ENCODE data around the gene CIRBP. TPM values are rescaled to one million over a fixed set of nuclear protein-coding genes. Genes with fewer than 3 reads are reported as not detected.

The CIRBP gene
- total RNA-seq, 2 donors from 2014 or later, result 282 to 301 TPM

GRCh38 chr19:1270213-1270853 lies 1.2 kb downstream of the CIRBP start:
- H3K36me3 Mint-ChIP-seq (ENCODE audit: low read depth), result peaks cover 44% of the 10 kb centered on the region
- Histone ChIP-seq H3K9ac (ENCODE audit: extremely low read depth, low read length, poor library complexity, severe bottlenecking) (peak overlapping the region; percentile 91), H3K4me3 (ENCODE audit: low read length) (peak overlapping the region; percentile 86), H3K27ac (ENCODE audit: low read depth, low read length) (peak overlapping the region; percentile 96), H3K9me3 (ENCODE audit: control insufficient read depth, low read length) (no peaks in the 10 kb centered on the region), H3K27me3 (ENCODE audit: control insufficient read depth, insufficient read depth, low read length, poor library complexity, severe bottlenecking) (peaks cover 9% of the 10 kb centered on the region), H3K36me3 (ENCODE audit: control insufficient read depth, insufficient read depth, low read length) (peaks cover 42% of the 10 kb centered on the region), H3K4me1 (ENCODE audit: control insufficient read depth, insufficient read depth, low read length) (peaks cover 23% of the 10 kb centered on the region)
- no peak for TF ChIP-seq CTCF (conservative IDR thresholded peaks at IDR 0.05)
- peak overlapping the region; percentile 82 for H3K4me3 Mint-ChIP-seq
- H3K27me3 Mint-ChIP-seq (ENCODE audit: insufficient read depth), result peaks cover 17% of the 10 kb centered on the region
- peaks cover 37% of the 10 kb centered on the region for H3K4me1 Mint-ChIP-seq
- DNase-seq, result no peak
- 36 to 66% methylated on average over 2 to 7 of the region's 8 CpGs for WGBS, 2 experiments (ENCODE audit: insufficient coverage in 1 of 2, insufficient read length in 1 of 2)
- no peaks in the 10 kb centered on the region for H3K9me3 Mint-ChIP-seq
- H3K27ac Mint-ChIP-seq, result peak overlapping the region; percentile 97

GRCh38 chr19:1270854-1271527 lies 1.9 kb downstream of the CIRBP start:
- Histone ChIP-seq H3K9ac (ENCODE audit: extremely low read depth, low read length, poor library complexity, severe bottlenecking) (no peak overlapping the region), H3K4me3 (ENCODE audit: low read length) (peak overlapping the region; percentile 86), H3K9me3 (ENCODE audit: control insufficient read depth, low read length) (no peaks in the 10 kb centered on the region), H3K27ac (ENCODE audit: low read depth, low read length) (peak overlapping the region; percentile 20), H3K4me1 (ENCODE audit: control insufficient read depth, insufficient read depth, low read length) (peaks cover 20% of the 10 kb centered on the region), H3K27me3 (ENCODE audit: control insufficient read depth, insufficient read depth, low read length, poor library complexity, severe bottlenecking) (peaks cover 9% of the 10 kb centered on the region), H3K36me3 (ENCODE audit: control insufficient read depth, insufficient read depth, low read length) (peaks cover 42% of the 10 kb centered on the region)
- 94 to 95% methylated on average over 25 to 26 of the region's 26 CpGs for WGBS, 2 experiments (ENCODE audit: insufficient coverage in 1 of 2, insufficient read length in 1 of 2)
- Mint-ChIP-seq H3K9me3 (no peaks in the 10 kb centered on the region), H3K27me3 (ENCODE audit: insufficient read depth) (peaks cover 17% of the 10 kb centered on the region), H3K36me3 (ENCODE audit: low read depth) (peaks cover 44% of the 10 kb centered on the region), H3K4me3 (peak overlapping the region; percentile 82), H3K27ac (peak overlapping the region; percentile 74), H3K4me1 (peaks cover 33% of the 10 kb centered on the region)
- no peak for DNase-seq
- no peak for TF ChIP-seq CTCF (conservative IDR thresholded peaks at IDR 0.05)

GRCh38 chr19:1271528-1272422 lies 2.6 kb downstream of the CIRBP start:
- H3K27ac Mint-ChIP-seq, result peak overlapping the region; percentile 74
- peaks cover 45% of the 10 kb centered on the region for H3K36me3 Mint-ChIP-seq (ENCODE audit: low read depth)
- DNase-seq, result no peak
- 95 to 96% methylated on average over 34 to 37 of the region's 37 CpGs for WGBS, 2 experiments (ENCODE audit: insufficient coverage in 1 of 2, insufficient read length in 1 of 2)
- no peak overlapping the region for H3K9ac ChIP-seq (ENCODE audit: extremely low read depth, low read length, poor library complexity, severe bottlenecking)
- TF ChIP-seq CTCF (conservative IDR thresholded peaks at IDR 0.05), result no peak
- peak overlapping the region; percentile 20 for H3K27ac ChIP-seq (ENCODE audit: low read depth, low read length)
- peaks cover 9% of the 10 kb centered on the region for H3K27me3 ChIP-seq (ENCODE audit: control insufficient read depth, insufficient read depth, low read length, poor library complexity, severe bottlenecking)
- no peaks in the 10 kb centered on the region for H3K9me3 ChIP-seq (ENCODE audit: control insufficient read depth, low read length)
- peaks cover 17% of the 10 kb centered on the region for H3K27me3 Mint-ChIP-seq (ENCODE audit: insufficient read depth)
- H3K36me3 ChIP-seq (ENCODE audit: control insufficient read depth, insufficient read depth, low read length), result peaks cover 42% of the 10 kb centered on the region
- no peaks in the 10 kb centered on the region for H3K9me3 Mint-ChIP-seq
- H3K4me3 ChIP-seq (ENCODE audit: low read length), result no peak overlapping the region
- peaks cover 33% of the 10 kb centered on the region for H3K4me1 Mint-ChIP-seq
- peaks cover 18% of the 10 kb centered on the region for H3K4me1 ChIP-seq (ENCODE audit: control insufficient read depth, insufficient read depth, low read length)
- peak overlapping the region; percentile 82 for H3K4me3 Mint-ChIP-seq

Measured in endodermal cell (in vitro differentiated cells).